Gastrocnemius medialis (tissue), 4 donors: ENCODE measurements around the gene FPR3.

Source experiments
- POLR2A ChIP-seq, 2 donors: fragments of 450-650 bp; IDR thresholded peaks; one replicate each; pipeline ENCODE4 v1.6.1; 2017; ENCODE audit warnings: antibody characterized with exemption in 2 of 2, mild to moderate bottlenecking in 2 of 2, moderate library complexity in 2 of 2
- TF ChIP-seq, protein P1 (sequence below), 5 experiments: fragments of 450-650 bp in 3 of 5; fragments of 200-600 bp in 2 of 5; sonication (generic) in 2 of 5; IDR thresholded peaks in 4 of 5; conservative IDR thresholded peaks in 1 of 5; 1 replicate in 4 of 5; 2 replicates in 1 of 5; pipeline ENCODE4 v1.5.1; 2016 to 2019; ENCODE audit warnings: antibody characterized with exemption in 5 of 5, mild to moderate bottlenecking in 3 of 5, moderate library complexity in 3 of 5

DNA sequence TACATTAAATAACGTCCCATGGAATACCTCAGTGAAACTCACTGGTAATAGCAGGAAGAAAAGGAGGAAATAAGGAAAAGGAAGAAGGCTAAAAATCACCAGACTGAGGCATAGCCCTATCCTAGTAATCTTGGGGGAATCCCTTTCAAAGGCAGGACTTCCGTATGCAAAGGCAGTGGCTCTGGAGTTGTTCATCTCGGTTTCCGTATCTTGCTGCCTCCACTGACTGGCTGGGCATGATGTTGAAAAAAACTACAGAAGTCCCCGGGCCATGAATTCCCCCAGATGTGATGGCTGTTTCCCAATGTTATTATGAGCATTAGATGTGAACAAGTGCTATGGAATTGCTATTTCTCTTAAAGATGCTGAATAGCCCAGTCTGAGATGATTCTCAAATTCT is 28.5 kb upstream of the FPR3 start:
- TF ChIP-seq POLR2A (IDR thresholded peaks at IDR 0.05): no peak
- TF ChIP-seq, protein P1, sequence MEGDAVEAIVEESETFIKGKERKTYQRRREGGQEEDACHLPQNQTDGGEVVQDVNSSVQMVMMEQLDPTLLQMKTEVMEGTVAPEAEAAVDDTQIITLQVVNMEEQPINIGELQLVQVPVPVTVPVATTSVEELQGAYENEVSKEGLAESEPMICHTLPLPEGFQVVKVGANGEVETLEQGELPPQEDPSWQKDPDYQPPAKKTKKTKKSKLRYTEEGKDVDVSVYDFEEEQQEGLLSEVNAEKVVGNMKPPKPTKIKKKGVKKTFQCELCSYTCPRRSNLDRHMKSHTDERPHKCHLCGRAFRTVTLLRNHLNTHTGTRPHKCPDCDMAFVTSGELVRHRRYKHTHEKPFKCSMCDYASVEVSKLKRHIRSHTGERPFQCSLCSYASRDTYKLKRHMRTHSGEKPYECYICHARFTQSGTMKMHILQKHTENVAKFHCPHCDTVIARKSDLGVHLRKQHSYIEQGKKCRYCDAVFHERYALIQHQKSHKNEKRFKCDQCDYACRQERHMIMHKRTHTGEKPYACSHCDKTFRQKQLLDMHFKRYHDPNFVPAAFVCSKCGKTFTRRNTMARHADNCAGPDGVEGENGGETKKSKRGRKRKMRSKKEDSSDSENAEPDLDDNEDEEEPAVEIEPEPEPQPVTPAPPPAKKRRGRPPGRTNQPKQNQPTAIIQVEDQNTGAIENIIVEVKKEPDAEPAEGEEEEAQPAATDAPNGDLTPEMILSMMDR (IDR thresholded peaks at IDR 0.05 in 4 of 5, conservative IDR thresholded peaks at IDR 0.05 in 1 of 5): no peak
